Measurements from ENCODE around the gene PRKCE. TPM values are rescaled to one million over a fixed set of nuclear protein-coding genes. Genes with fewer than 3 reads are reported as not detected.

Gene PRKCE
- total and polyA plus RNA-seq, 2 of the 8 experiments (the other 6 are each of a cell fraction or from before 2014, with no cell fraction given) = 0.54 to 2.1 TPM

GRCh38 chr2:45993476-45993991, 342.1 kb downstream of the PRKCE start:
- Histone ChIP-seq H3K56ac (replicated peaks; ENCODE audit: insufficient read length, low read depth, low read length) (no peak overlapping the region), H4K8ac (ENCODE audit: extremely low read depth, insufficient read depth, low read length) (no peak overlapping the region), H4K91ac (replicated peaks; ENCODE audit: insufficient read length, low read length) (no peak overlapping the region), H3K79me1 (ENCODE audit: low read depth, low read length) (no peaks in the 10 kb centered on the region), H3K18ac (ENCODE audit: extremely low read depth, low read length) (no peak overlapping the region; the same call in none of the 2 replicates), H2AK5ac (ENCODE audit: low read depth, low read length) (no peak overlapping the region), H4K5ac (ENCODE audit: insufficient read length, low read depth, low read length) (no peak overlapping the region), H3K4me3 (ENCODE audit: extremely low read depth in 1 of 4, insufficient read depth in 2 of 4, low read depth in 3 of 4, low read length in 4 of 4) (no peak overlapping the region), H3K14ac (ENCODE audit: insufficient read length) (no peak overlapping the region), H3K27me3 (replicated peaks in 1 of 4; ENCODE audit: control insufficient read depth in 3 of 4, extremely low read depth in 1 of 4, insufficient read depth in 3 of 4, low read length in 3 of 4) (no peaks in the 10 kb centered on the region), H3K4me2 (ENCODE audit: insufficient read depth in 1 of 2, low read depth in 2 of 2, low read length in 2 of 2) (no peak overlapping the region), H2AFZ (ENCODE audit: low read length) (peak overlapping the region; percentile 97), H3K9ac (replicated peaks in 1 of 4; ENCODE audit: extremely low read depth in 1 of 4, low read depth in 3 of 4, low read length in 3 of 4) (no peak overlapping the region), H4K20me1 (replicated peaks in 1 of 2; ENCODE audit: control insufficient read depth in 1 of 2, insufficient read depth in 2 of 2, low read length in 2 of 2) (no peaks in the 10 kb centered on the region), H3K23me2 (ENCODE audit: low read depth, low read length) (no peaks in the 10 kb centered on the region), H2BK12ac (ENCODE audit: low read depth, low read length) (peak overlapping the region; percentile 75; the same call in 1 of the 2 replicates), H2BK120ac (replicated peaks; ENCODE audit: low read depth, low read length) (no peak overlapping the region), H3K36me3 (ENCODE audit: control insufficient read depth in 2 of 4, insufficient read depth in 4 of 4, low read length in 3 of 4) (no peaks in the 10 kb centered on the region), H3K4me1 (replicated peaks in 1 of 4; ENCODE audit: control insufficient read depth in 3 of 4, insufficient read depth in 4 of 4, low read length in 3 of 4) (no peaks in the 10 kb centered on the region; a peak in 1 of 7 replicates), H3K27ac (ENCODE audit: low read depth, low read length) (no peak overlapping the region), H3K9me3 (ENCODE audit: insufficient read depth in 2 of 2, low read depth in 1 of 2, low read length in 1 of 2) (no peaks in the 10 kb centered on the region), H3K79me2 (ENCODE audit: control insufficient read depth in 1 of 2, insufficient read depth in 2 of 2, low read length in 2 of 2) (no peaks in the 10 kb centered on the region), H3K4ac (replicated peaks; ENCODE audit: insufficient read length, low read depth, low read length) (no peak overlapping the region), H2BK5ac (ENCODE audit: low read depth, low read length) (no peak overlapping the region), H2BK20ac (ENCODE audit: low read length) (0 out of 2 replicates have a peak overlapping the region, but pooled peaks have one; percentile 32), H3K23ac (ENCODE audit: insufficient read length) (no peak overlapping the region), H2BK15ac (ENCODE audit: low read length) (no peak overlapping the region)
- ChIA-PET CTCF (ENCODE audit: partially characterized antibody) (interaction anchor here (0.7 to 4.5 kb wide), 35 partner anchors 9 to 469 kb away, joined by 3 to 31 read pairs (median 4); no protein-coding TSS in a partner anchor), POLR2A (ENCODE audit: partially characterized antibody) (interaction anchor here (1.2 kb wide), 2 partner anchors 10 to 373 kb away, joined by 3 to 6 read pairs; no protein-coding TSS in a partner anchor)
- FAIRE-seq (peak; percentile 84), DNase-seq (ENCODE audit: low read depth in 1 of 2, low spot score in 2 of 2) (peak; percentile 43 to 73)
- 78% methylated on average over 6 of the region's 6 CpGs; no CpG with 5 or more reads in 1 of the 2 experiments for WGBS, 2 experiments (ENCODE audit: extremely low coverage in 1 of 2, insufficient coverage in 1 of 2, insufficient read length in 1 of 2, insufficient replicate concordance in 2 of 2, low coverage in 1 of 2, low lambda C conversion rate in 2 of 2, missing lambda C conversion rate in 1 of 2)
- TF ChIP-seq RBBP5 (IDR thresholded peaks at IDR 0.05; ENCODE audit: borderline replicate concordance, low read depth, low read length) (no peak), TEAD4 (IDR thresholded peaks at IDR 0.05; ENCODE audit: low read depth, low read length) (peak; percentile 50; the same call in 1 of the 2 replicates), RAD21 (IDR thresholded peaks at IDR 0.05 in 1 of 2, conservative IDR thresholded peaks at IDR 0.05 in 1 of 2; ENCODE audit: low read depth in 2 of 2, low read length in 2 of 2) (peak; percentile 90 to 91)
- TF ChIP-seq, protein P1, sequence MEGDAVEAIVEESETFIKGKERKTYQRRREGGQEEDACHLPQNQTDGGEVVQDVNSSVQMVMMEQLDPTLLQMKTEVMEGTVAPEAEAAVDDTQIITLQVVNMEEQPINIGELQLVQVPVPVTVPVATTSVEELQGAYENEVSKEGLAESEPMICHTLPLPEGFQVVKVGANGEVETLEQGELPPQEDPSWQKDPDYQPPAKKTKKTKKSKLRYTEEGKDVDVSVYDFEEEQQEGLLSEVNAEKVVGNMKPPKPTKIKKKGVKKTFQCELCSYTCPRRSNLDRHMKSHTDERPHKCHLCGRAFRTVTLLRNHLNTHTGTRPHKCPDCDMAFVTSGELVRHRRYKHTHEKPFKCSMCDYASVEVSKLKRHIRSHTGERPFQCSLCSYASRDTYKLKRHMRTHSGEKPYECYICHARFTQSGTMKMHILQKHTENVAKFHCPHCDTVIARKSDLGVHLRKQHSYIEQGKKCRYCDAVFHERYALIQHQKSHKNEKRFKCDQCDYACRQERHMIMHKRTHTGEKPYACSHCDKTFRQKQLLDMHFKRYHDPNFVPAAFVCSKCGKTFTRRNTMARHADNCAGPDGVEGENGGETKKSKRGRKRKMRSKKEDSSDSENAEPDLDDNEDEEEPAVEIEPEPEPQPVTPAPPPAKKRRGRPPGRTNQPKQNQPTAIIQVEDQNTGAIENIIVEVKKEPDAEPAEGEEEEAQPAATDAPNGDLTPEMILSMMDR (IDR thresholded peaks at IDR 0.05; ENCODE audit: control extremely low read depth in 1 of 3, insufficient read depth in 1 of 3, low read depth in 1 of 3, low read length in 3 of 3) = peak; percentile 45 to 84 (median 78)
